Tibial nerve (tissue), 3 donors: ENCODE measurements around the gene LRRC40.

Experiments used
- CTCF ChIP-seq, 5 experiments: fragments of 200-600 bp in 3 of 5; fragments of 450-650 bp in 2 of 5; sonication (generic) in 3 of 5; IDR thresholded peaks; one replicate each; pipeline ENCODE4 v1.5.1; 2016 to 2019; ENCODE audit warnings: antibody characterized with exemption in 5 of 5, mild to moderate bottlenecking in 3 of 5, moderate library complexity in 2 of 5
- POLR2A ChIP-seq, 2 donors: fragments of 450-650 bp; IDR thresholded peaks; one replicate each; pipeline ENCODE4 v1.6.1; 2017; ENCODE audit warnings: antibody characterized with exemption in 2 of 2, mild to moderate bottlenecking in 2 of 2, moderate library complexity in 2 of 2

DNA sequence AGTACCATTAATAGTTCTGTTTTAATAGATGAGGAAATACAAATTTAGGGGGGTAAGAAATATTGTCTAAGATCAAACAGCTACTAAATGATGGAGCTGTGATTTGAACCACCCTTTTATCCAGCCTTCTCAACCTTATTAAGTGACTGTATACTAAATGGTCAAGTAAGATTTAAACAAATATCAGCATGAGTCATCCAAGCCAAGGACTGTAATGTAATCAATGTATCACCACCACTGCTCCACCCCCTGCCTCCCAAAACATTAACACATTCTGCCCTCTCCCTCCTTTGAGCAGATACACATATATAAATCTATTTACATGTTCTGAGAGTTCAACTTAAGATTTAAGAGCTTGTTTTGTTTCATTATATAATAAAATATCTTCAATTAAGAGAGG lies 58.9 kb downstream of the LRRC40 start:
- no peak for TF ChIP-seq POLR2A (IDR thresholded peaks at IDR 0.05)
- TF ChIP-seq CTCF (IDR thresholded peaks at IDR 0.05), result no peak
